Panc1 (cell line): ENCODE data around the gene CD44. TPM values are rescaled to one million over a fixed set of nuclear protein-coding genes. Genes with fewer than 3 reads are reported as not detected.

Experiments
- ATAC-seq: fragments of 200-7000 bp; cut with Tn5 transposase; 2 replicates; pipeline ENCODE4 v1.9.1; 2020; ENCODE audit warnings: mild to moderate bottlenecking, moderate library complexity
- BruUV-seq: library from RNA; stranded (reverse); fragments of 400-500 nt; replicated peaks from 2 replicates; lab custom pipeline; 2021; lab: Mats Ljungman, UMichigan
- CTCF ChIA-PET: fragments of 300-600 bp; sonication (Branson Sonifier 250); formaldehyde crosslinking; loops from one replicate; lab custom pipeline; 2022; ENCODE audit warnings: antibody characterized with exemption; lab: Charles Lee
- POLR2A ChIA-PET: fragments of 300-600 bp; sonication (Branson Sonifier 250); formaldehyde crosslinking; loops from one replicate; lab custom pipeline; 2022; ENCODE audit warnings: antibody characterized with exemption; lab: Charles Lee
- DNase-seq: peaks from one replicate; pipeline ENCODE4 v3.0.0-alpha.2; 2010; ENCODE audit warnings: low read depth, low spot score
- H3K27ac ChIP-seq: 2 replicates; pipeline ENCODE4 v1.5.1; 2011; ENCODE audit warnings: mild to moderate bottlenecking, low read length, inconsistent platforms
- H3K27me3 ChIP-seq: fragments of 200-500 bp; sonication (Bioruptor generic); 2 replicates; pipeline ENCODE4 v1.6.0; 2014; ENCODE audit warnings: low read length, inconsistent platforms; ENCODE audit not compliant: control insufficient read depth, insufficient read depth
- H3K36me3 ChIP-seq: fragments of 200-500 bp; sonication (Bioruptor generic); 2 replicates; pipeline ENCODE4 v1.5.1; 2014; ENCODE audit warnings: inconsistent platforms, mild to moderate bottlenecking, low read length, moderate library complexity; ENCODE audit not compliant: control insufficient read depth, insufficient read depth
- H3K4me1 ChIP-seq: 2 replicates; pipeline ENCODE4 v1.5.1; 2011; ENCODE audit warnings: inconsistent platforms, mild to moderate bottlenecking, low read length, moderate library complexity; ENCODE audit not compliant: control insufficient read depth, insufficient read depth
- H3K4me3 ChIP-seq, 2 experiments: 2 replicates each; pipeline ENCODE4 v1.5.1; 2011 to 2012; ENCODE audit warnings: low read depth in 2 of 2, low read length in 2 of 2, mild to moderate bottlenecking in 2 of 2, inconsistent platforms in 1 of 2, moderate library complexity in 1 of 2
- H3K9me3 ChIP-seq: fragments of 200-500 bp; sonication (Bioruptor generic); 2 replicates; pipeline ENCODE4 v1.5.1; 2014; ENCODE audit warnings: low read depth, mild to moderate bottlenecking, inconsistent platforms, low read length, moderate library complexity; ENCODE audit not compliant: control insufficient read depth, insufficient read depth
- CTCF ChIP-seq: fragments of 450-650 bp; IDR thresholded peaks from 2 replicates; pipeline ENCODE4 v1.5.1; 2017; ENCODE audit warnings: mild to moderate bottlenecking
- POLR2AphosphoS5 ChIP-seq: IDR thresholded peaks from 2 replicates; pipeline ENCODE4 v1.6.1; 2012; ENCODE audit warnings: mild to moderate bottlenecking, low read depth, low read length, moderate library complexity
- SIN3A ChIP-seq: IDR thresholded peaks from 2 replicates; pipeline ENCODE4 v1.6.1; 2012; ENCODE audit warnings: low read depth, mild to moderate bottlenecking, low read length, moderate library complexity, borderline replicate concordance; ENCODE audit not compliant: insufficient read depth
- TCF7L2 ChIP-seq: IDR thresholded peaks from 2 replicates; pipeline ENCODE4 v1.6.1; 2011; ENCODE audit warnings: mild to moderate bottlenecking, low read depth, low read length, inconsistent platforms
- in situ Hi-C: cut with HindIII; loops from 2 replicates; pipeline ENCODE4 v1.10.0; 2016; ENCODE audit warnings: low sequenced_read_pairs, low pct_unique_long_range_greater_than_20kb
- intact Hi-C: fragments of 100-400 bp; cut with micrococcal nuclease; formaldehyde crosslinking; loops from one replicate; pipeline ENCODE4 v1.10.0; 2022; ENCODE audit not compliant: unreplicated experiment
- total RNA-seq: library from RNA; stranded (reverse); gene quantifications from one replicate; pipeline ENCODE4 v1.2.1, GENCODE V29; 2021; ENCODE audit not compliant: unreplicated experiment
- TF ChIP-seq, protein P1 (sequence below), 2 experiments: IDR thresholded peaks; 2 replicates each; pipeline ENCODE4 v1.6.1; 2011 to 2012; ENCODE audit warnings: low read depth in 2 of 2, control low read depth in 1 of 2, low read length in 1 of 2, mild to moderate bottlenecking in 1 of 2, moderate library complexity in 1 of 2; ENCODE audit not compliant: insufficient read depth in 1 of 2

The CD44 gene
- total RNA-seq, 1 experiment from 2014 or later = 1,819 TPM

- peaks cover 12% of the 10 kb centered on the region; the same call in 1 of the 2 replicates for H3K36me3 ChIP-seq
These were observed 30.1 kb downstream of the CD44 start for GRCh38 chr11:35169112-35169511.

GRCh38 chr11:35169754-35170153 lies 30.8 kb downstream of the CD44 start:
- POLR2A ChIA-PET = interaction anchor here (0.8 kb wide), 1 partner anchor 9 kb away, joined by 5 read pairs; no protein-coding TSS in a partner anchor
- ATAC-seq (no peak), DNase-seq (no peak)
- Histone ChIP-seq H3K36me3 (peaks cover 12% of the 10 kb centered on the region; the same call in 1 of the 2 replicates), H3K27me3 (no peaks in the 10 kb centered on the region), H3K9me3 (no peaks in the 10 kb centered on the region), H3K4me3 (no peak overlapping the region), H3K4me1 (peaks cover 100% of the 10 kb centered on the region), H3K27ac (peak overlapping the region; percentile 99)
- TF ChIP-seq CTCF (peak; percentile 38), POLR2AphosphoS5 (no peak), SIN3A (no peak), TCF7L2 (no peak)
- TF ChIP-seq, protein P1, sequence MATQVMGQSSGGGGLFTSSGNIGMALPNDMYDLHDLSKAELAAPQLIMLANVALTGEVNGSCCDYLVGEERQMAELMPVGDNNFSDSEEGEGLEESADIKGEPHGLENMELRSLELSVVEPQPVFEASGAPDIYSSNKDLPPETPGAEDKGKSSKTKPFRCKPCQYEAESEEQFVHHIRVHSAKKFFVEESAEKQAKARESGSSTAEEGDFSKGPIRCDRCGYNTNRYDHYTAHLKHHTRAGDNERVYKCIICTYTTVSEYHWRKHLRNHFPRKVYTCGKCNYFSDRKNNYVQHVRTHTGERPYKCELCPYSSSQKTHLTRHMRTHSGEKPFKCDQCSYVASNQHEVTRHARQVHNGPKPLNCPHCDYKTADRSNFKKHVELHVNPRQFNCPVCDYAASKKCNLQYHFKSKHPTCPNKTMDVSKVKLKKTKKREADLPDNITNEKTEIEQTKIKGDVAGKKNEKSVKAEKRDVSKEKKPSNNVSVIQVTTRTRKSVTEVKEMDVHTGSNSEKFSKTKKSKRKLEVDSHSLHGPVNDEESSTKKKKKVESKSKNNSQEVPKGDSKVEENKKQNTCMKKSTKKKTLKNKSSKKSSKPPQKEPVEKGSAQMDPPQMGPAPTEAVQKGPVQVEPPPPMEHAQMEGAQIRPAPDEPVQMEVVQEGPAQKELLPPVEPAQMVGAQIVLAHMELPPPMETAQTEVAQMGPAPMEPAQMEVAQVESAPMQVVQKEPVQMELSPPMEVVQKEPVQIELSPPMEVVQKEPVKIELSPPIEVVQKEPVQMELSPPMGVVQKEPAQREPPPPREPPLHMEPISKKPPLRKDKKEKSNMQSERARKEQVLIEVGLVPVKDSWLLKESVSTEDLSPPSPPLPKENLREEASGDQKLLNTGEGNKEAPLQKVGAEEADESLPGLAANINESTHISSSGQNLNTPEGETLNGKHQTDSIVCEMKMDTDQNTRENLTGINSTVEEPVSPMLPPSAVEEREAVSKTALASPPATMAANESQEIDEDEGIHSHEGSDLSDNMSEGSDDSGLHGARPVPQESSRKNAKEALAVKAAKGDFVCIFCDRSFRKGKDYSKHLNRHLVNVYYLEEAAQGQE (IDR thresholded peaks at IDR 0.05; ENCODE audit: insufficient read depth in 1 of 2, low read depth in 2 of 2, low read length in 1 of 2) = no peak
- BruUV-seq = no TSS peak
- CTCF ChIA-PET = no interaction called here
- intact Hi-C loops = no loop called here
- in situ Hi-C loops = no loop called here

More at GRCh38 chr11:35169112-35169511, 30.1 kb downstream of the CD44 start:
- ChIA-PET CTCF (no interaction called here), POLR2A (interaction anchor here (0.8 kb wide), 1 partner anchor 10 kb away, joined by 5 read pairs; no protein-coding TSS in a partner anchor)
- intact Hi-C loops (no loop called here), in situ Hi-C loops (no loop called here)
- H3K27ac ChIP-seq = peak overlapping the region; percentile 99
- no TSS peak for BruUV-seq
- H3K4me1 ChIP-seq = peaks cover 100% of the 10 kb centered on the region
- no peaks in the 10 kb centered on the region for H3K27me3 ChIP-seq
- TF ChIP-seq, protein P1 (IDR thresholded peaks at IDR 0.05; ENCODE audit: insufficient read depth in 1 of 2, low read depth in 2 of 2, low read length in 1 of 2) = no peak
- TF ChIP-seq TCF7L2 (no peak), CTCF (no peak), POLR2AphosphoS5 (no peak), SIN3A (no peak)
- no peaks in the 10 kb centered on the region for H3K9me3 ChIP-seq
- DNase-seq (no peak), ATAC-seq (no peak)
- H3K4me3 ChIP-seq = no peak overlapping the region
